CD4-positive, alpha-beta memory T cell (primary cell): ENCODE data around the gene HNRNPK. TPM values are rescaled to one million over a fixed set of nuclear protein-coding genes. Genes with fewer than 3 reads are reported as not detected.

Source experiments
- CTCF ChIA-PET: fragments of 350-600 bp; sonication (Branson Sonifier 250); formaldehyde crosslinking; loops from one replicate; lab custom pipeline; 2021; ENCODE audit warnings: inconsistent platforms; ENCODE audit not compliant: partially characterized antibody; lab: Charles Lee
- POLR2A ChIA-PET: fragments of 350-600 bp; sonication (Branson Sonifier 250); formaldehyde crosslinking; loops from one replicate; lab custom pipeline; 2021; ENCODE audit not compliant: partially characterized antibody; lab: Charles Lee
- DNase-seq, 5 donors: peaks; one replicate each; pipeline versions ENCODE4 v3.0.0 to v3.0.0-alpha.2; 2020 to 2022; ENCODE audit warnings: mixed read lengths in 1 of 5
- H3K27ac ChIP-seq: one replicate; pipeline ENCODE4 v1.7.0; 2013; ENCODE audit warnings: low read depth, low read length
- H3K27me3 ChIP-seq: 2 replicates; pipeline ENCODE4 v1.7.0; 2013; ENCODE audit warnings: mild to moderate bottlenecking, low read length, moderate library complexity; ENCODE audit not compliant: insufficient read depth
- H3K36me3 ChIP-seq: 2 replicates; pipeline ENCODE4 v1.7.0; 2013; ENCODE audit warnings: mild to moderate bottlenecking, low read length, moderate library complexity; ENCODE audit not compliant: insufficient read depth
- H3K4me1 ChIP-seq: 2 replicates; pipeline ENCODE4 v1.7.0; 2013; ENCODE audit warnings: mild to moderate bottlenecking, low read length, moderate library complexity; ENCODE audit not compliant: insufficient read depth
- H3K4me3 ChIP-seq, 2 donors: one replicate each; pipeline ENCODE4 v1.7.0; 2013; ENCODE audit warnings: low read length in 2 of 2, mild to moderate bottlenecking in 1 of 2
- H3K9me3 ChIP-seq, 2 donors: one replicate each; pipeline ENCODE4 v1.7.0; 2013; ENCODE audit warnings: low read length in 2 of 2, control low read depth in 1 of 2; ENCODE audit not compliant: control insufficient read depth in 1 of 2
- H3K27ac Mint-ChIP-seq, 7 donors: one replicate each; pipeline ENCODE4 v1.8.0; 2020 to 2021; ENCODE audit warnings: mixed read lengths in 7 of 7, mild to moderate bottlenecking in 6 of 7, inconsistent platforms in 3 of 7, moderate library complexity in 3 of 7
- H3K27me3 Mint-ChIP-seq, 2 donors: one replicate each; pipeline ENCODE4 v1.8.0; 2020 to 2021; ENCODE audit warnings: mixed read lengths in 2 of 2
- H3K36me3 Mint-ChIP-seq, 2 donors: one replicate each; pipeline ENCODE4 v1.8.0; 2020 to 2021; ENCODE audit warnings: mixed read lengths in 2 of 2, inconsistent platforms in 1 of 2, mild to moderate bottlenecking in 1 of 2
- H3K4me1 Mint-ChIP-seq, 4 donors: one replicate each; pipeline ENCODE4 v1.8.0; 2020 to 2021; ENCODE audit warnings: mixed read lengths in 4 of 4, mild to moderate bottlenecking in 1 of 4
- H3K4me3 Mint-ChIP-seq, 8 donors: one replicate each; pipeline ENCODE4 v1.8.0; 2020 to 2021; ENCODE audit warnings: mixed read lengths in 8 of 8, mild to moderate bottlenecking in 7 of 8, moderate library complexity in 6 of 8, inconsistent platforms in 3 of 8
- H3K9me3 Mint-ChIP-seq, 8 donors: one replicate each; pipeline ENCODE4 v1.8.0; 2020 to 2021; ENCODE audit warnings: mixed read lengths in 8 of 8, mild to moderate bottlenecking in 5 of 8, inconsistent platforms in 3 of 8, moderate library complexity in 1 of 8
- intact Hi-C: fragments of 100-400 bp; cut with micrococcal nuclease; formaldehyde crosslinking; loops from one replicate; pipeline ENCODE4 v1.15.1; 2023
- polyA plus RNA-seq, 2 donors: library from polyadenylated mRNA; unstranded; fragments of 300-500 nt; fragmentation: Illumina TruSeq; gene quantifications; one replicate each; pipeline ENCODE4 v1.2.3, GENCODE V29; 2021
- total RNA-seq, 2 experiments: library from RNA; stranded (reverse); gene quantifications; one replicate each; pipeline ENCODE4 v1.2.3, GENCODE V29; 2021

Gene HNRNPK
- total and polyA plus RNA-seq, 4 experiments from 2014 or later: 539 to 1,109 (median 730) TPM

GRCh38 chr9:83987402-83987791 lies 7.4 kb upstream of the HNRNPK start:
- CTCF ChIA-PET: no interaction called here
- intact Hi-C loops: no loop called here

GRCh38 chr9:83986765-83987401 lies 6.9 kb upstream of the HNRNPK start:
- peak overlapping the region in 1 of 7 donors; percentile 84 for H3K27ac Mint-ChIP-seq
- ChIA-PET CTCF (no interaction called here), POLR2A (no interaction called here)
- intact Hi-C loops: no loop called here
- peaks cover 6 to 16% (median 9%) of the 10 kb centered on the region in 4 donors for H3K4me1 Mint-ChIP-seq
- Histone ChIP-seq H3K27me3 (no peaks in the 10 kb centered on the region), H3K4me3 (no peak overlapping the region), H3K36me3 (no peaks in the 10 kb centered on the region), H3K4me1 (peaks cover 3% of the 10 kb centered on the region), H3K9me3 (no peaks in the 10 kb centered on the region), H3K27ac (no peak overlapping the region)
- H3K27me3 Mint-ChIP-seq: no peaks in the 10 kb centered on the region
- H3K9me3 Mint-ChIP-seq: no peaks in the 10 kb centered on the region
- no peak for DNase-seq
- peaks cover 9 to 11% of the 10 kb centered on the region in 2 donors for H3K36me3 Mint-ChIP-seq
- H3K4me3 Mint-ChIP-seq: no peak overlapping the region

More at GRCh38 chr9:83987402-83987791, 7.4 kb upstream of the HNRNPK start:
- no peaks in the 10 kb centered on the region for H3K9me3 Mint-ChIP-seq
- peak overlapping the region in 2 of 7 donors; percentile 48 to 84 for H3K27ac Mint-ChIP-seq
- no peaks in the 10 kb centered on the region for H3K36me3 ChIP-seq
- no peak for DNase-seq
- H3K27me3 Mint-ChIP-seq: no peaks in the 10 kb centered on the region
- peaks cover 9 to 11% of the 10 kb centered on the region in 2 donors for H3K36me3 Mint-ChIP-seq
- peaks cover 6 to 16% (median 9%) of the 10 kb centered on the region in 4 donors for H3K4me1 Mint-ChIP-seq
- H3K4me3 Mint-ChIP-seq: no peak overlapping the region
- no peaks in the 10 kb centered on the region for H3K9me3 ChIP-seq
- no peaks in the 10 kb centered on the region for H3K4me1 ChIP-seq
- H3K4me3 ChIP-seq: no peak overlapping the region
- H3K27ac ChIP-seq: no peak overlapping the region
- POLR2A ChIA-PET: no interaction called here
- no peaks in the 10 kb centered on the region for H3K27me3 ChIP-seq

GRCh38 chr9:83986195-83986594 lies 6.2 kb upstream of the HNRNPK start:
- intact Hi-C loops: no loop called here
- peaks cover 10% of the 10 kb centered on the region for H3K4me1 ChIP-seq
- ChIA-PET CTCF (no interaction called here), POLR2A (no interaction called here)
- Mint-ChIP-seq H3K4me3 (no peak overlapping the region), H3K9me3 (no peaks in the 10 kb centered on the region), H3K36me3 (peaks cover 7 to 12% of the 10 kb centered on the region in 2 donors), H3K27me3 (no peaks in the 10 kb centered on the region), H3K27ac (no peak overlapping the region), H3K4me1 (peaks cover 12 to 23% (median 15%) of the 10 kb centered on the region in 4 donors)
- H3K27ac ChIP-seq: no peak overlapping the region
- no peak for DNase-seq
- H3K9me3 ChIP-seq: no peaks in the 10 kb centered on the region
- H3K36me3 ChIP-seq: no peaks in the 10 kb centered on the region
- no peaks in the 10 kb centered on the region for H3K27me3 ChIP-seq
- H3K4me3 ChIP-seq: no peak overlapping the region

- POLR2A ChIA-PET: interaction anchor here (0.8 to 4.2 kb wide), 19 partner anchors 8 to 1760 kb away, joined by 3 to 64 read pairs (median 7); partner anchors contain the start of genes AGTPBP1, IDNK, KIF27 and UBQLN1
- H3K36me3 ChIP-seq: peaks cover 17% of the 10 kb centered on the region
- Mint-ChIP-seq H3K36me3 (peaks cover 26 to 44% of the 10 kb centered on the region in 2 donors), H3K27me3 (no peaks in the 10 kb centered on the region), H3K9me3 (peaks cover 0 to 5% (median 0%) of the 10 kb centered on the region in 8 donors), H3K27ac (peak overlapping the region; percentile 91 to 100 (median 98)), H3K4me1 (peaks cover 19 to 61% (median 30%) of the 10 kb centered on the region in 4 donors), H3K4me3 (peak overlapping the region; percentile 94 to 100 (median 100))
- DNase-seq: peak in 1 of 5 donors; percentile 28
- H3K27me3 ChIP-seq: no peaks in the 10 kb centered on the region
- CTCF ChIA-PET: interaction anchor here (0.6 to 2.3 kb wide), 4 partner anchors 21 to 191 kb away, joined by 3 to 8 read pairs (median 5); partner anchors contain the start of gene KIF27
- peaks cover 32% of the 10 kb centered on the region for H3K4me1 ChIP-seq
- intact Hi-C loops: loop anchor here (1.0 to 5.0 kb wide), 2 partner anchors 164 to 192 kb away; partner anchors contain the start of gene GKAP1
- H3K4me3 ChIP-seq: peak overlapping the region; percentile 90 to 99
- peak overlapping the region; percentile 98 for H3K27ac ChIP-seq
- H3K9me3 ChIP-seq: no peaks in the 10 kb centered on the region
Measured at GRCh38 chr9:83981126-83981871, 1.3 kb upstream of the HNRNPK start.

- H3K27me3 Mint-ChIP-seq: no peaks in the 10 kb centered on the region
- ChIA-PET CTCF (interaction anchor here (0.6 to 2.3 kb wide), 6 partner anchors 13 to 193 kb away, joined by 3 to 8 read pairs (median 4); partner anchors contain the start of gene KIF27), POLR2A (interaction anchor here (0.7 to 4.2 kb wide), 31 partner anchors 9 to 1961 kb away, joined by 3 to 64 read pairs (median 4); partner anchors contain the start of genes AGTPBP1, IDNK, KIF27 and NAA35)
- Histone ChIP-seq H3K4me1 (peaks cover 40% of the 10 kb centered on the region), H3K27me3 (no peaks in the 10 kb centered on the region), H3K36me3 (peaks cover 24% of the 10 kb centered on the region), H3K27ac (peak within 1 kb of the TSS; percentile 98), H3K4me3 (peak within 1 kb of the TSS; percentile 90 to 99), H3K9me3 (no peaks in the 10 kb centered on the region)
- peak; percentile 98 to 99 (median 99) for DNase-seq
- peaks cover 25 to 68% (median 36%) of the 10 kb centered on the region in 4 donors for H3K4me1 Mint-ChIP-seq
- intact Hi-C loops: loop anchor here (1.0 to 5.0 kb wide), 6 partner anchors 59 to 1960 kb away; partner anchors contain the start of genes GKAP1, IDNK and KIF27
- H3K36me3 Mint-ChIP-seq: peaks cover 33 to 52% of the 10 kb centered on the region in 2 donors
- peaks cover 0 to 5% (median 0%) of the 10 kb centered on the region in 8 donors for H3K9me3 Mint-ChIP-seq
- peak within 1 kb of the TSS; percentile 94 to 100 (median 100) for H3K4me3 Mint-ChIP-seq
- peak within 1 kb of the TSS; percentile 98 to 100 (median 99) for H3K27ac Mint-ChIP-seq
Measured at GRCh38 chr9:83980395-83981125, 545 bp upstream of the HNRNPK start, which contains the start of gene RMI1. RMI1 (plus strand) TSS chr9:83980805; CDS start chr9:84000987, 20,182 bp downstream.

- intact Hi-C loops: loop anchor here (1.0 kb wide), 2 partner anchors 12 to 23 kb away; a partner anchor contains a TSS
- Mint-ChIP-seq H3K4me3 (peak overlapping the region; percentile 94 to 100 (median 100)), H3K27ac (peak overlapping the region; percentile 98 to 100 (median 99)), H3K27me3 (no peaks in the 10 kb centered on the region), H3K36me3 (peaks cover 47 to 65% of the 10 kb centered on the region in 2 donors), H3K4me1 (peaks cover 36 to 81% (median 50%) of the 10 kb centered on the region in 4 donors), H3K9me3 (peaks cover 0 to 5% (median 0%) of the 10 kb centered on the region in 8 donors)
- Histone ChIP-seq H3K36me3 (peaks cover 38% of the 10 kb centered on the region), H3K27me3 (no peaks in the 10 kb centered on the region), H3K4me3 (peak overlapping the region; percentile 90 to 99), H3K9me3 (no peaks in the 10 kb centered on the region), H3K4me1 (peaks cover 53% of the 10 kb centered on the region), H3K27ac (peak overlapping the region; percentile 98)
- DNase-seq: peak; percentile 88 to 93 (median 89)
- ChIA-PET CTCF (interaction anchor here (1.0 to 2.3 kb wide), 3 partner anchors 19 to 194 kb away, joined by 3 to 8 read pairs (median 6); partner anchors contain the start of gene KIF27), POLR2A (interaction anchor here (0.7 to 4.2 kb wide), 24 partner anchors 8 to 1762 kb away, joined by 3 to 64 read pairs (median 6); partner anchors contain the start of genes AGTPBP1, IDNK, KIF27 and UBQLN1)
Measured at GRCh38 chr9:83978992-83979811, 813 bp downstream of the HNRNPK start.
